GM10847 (cell line): Measurements from ENCODE around the gene ZNF581.

Experiments used
- POLR2A ChIP-seq: IDR thresholded peaks from 2 replicates; pipeline ENCODE4 v1.6.1; 2011; ENCODE audit not compliant: insufficient read length; ENCODE audit errors: extremely low read depth

Gene ZNF581

DNA sequence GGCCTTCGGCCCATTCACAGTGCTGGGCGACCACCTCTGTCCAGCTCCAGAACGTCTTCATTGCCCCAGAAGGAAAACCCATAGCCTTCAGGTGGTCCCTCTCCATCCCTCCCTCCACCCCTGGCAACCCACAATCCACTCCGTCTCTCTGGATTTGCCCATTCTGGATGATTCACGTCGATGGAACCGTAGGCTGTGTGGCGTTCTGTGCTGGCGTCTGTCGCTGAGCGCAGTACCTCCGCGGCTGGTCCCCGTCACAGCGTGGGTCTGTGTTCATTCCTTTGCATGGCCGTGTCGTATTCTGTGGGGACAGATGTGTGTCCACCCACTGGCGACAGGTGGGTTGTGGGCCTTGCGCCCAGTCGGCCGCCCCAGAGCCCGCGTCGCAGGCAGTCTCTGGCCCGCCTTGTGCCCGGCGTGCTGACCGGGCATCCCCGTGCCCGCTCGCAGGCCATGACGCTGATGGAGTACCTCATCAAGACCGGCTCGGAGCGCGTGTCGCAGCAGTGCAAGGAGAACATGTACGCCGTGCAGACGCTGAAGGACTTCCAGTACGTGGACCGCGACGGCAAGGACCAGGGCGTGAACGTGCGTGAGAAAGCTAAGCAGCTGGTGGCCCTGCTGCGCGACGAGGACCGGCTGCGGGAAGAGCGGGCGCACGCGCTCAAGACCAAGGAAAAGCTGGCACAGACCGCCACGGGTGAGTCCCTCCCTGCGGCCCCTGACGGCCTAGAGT is 41.7 kb downstream of the ZNF581 start:
- TF ChIP-seq POLR2A: no peak

DNA sequence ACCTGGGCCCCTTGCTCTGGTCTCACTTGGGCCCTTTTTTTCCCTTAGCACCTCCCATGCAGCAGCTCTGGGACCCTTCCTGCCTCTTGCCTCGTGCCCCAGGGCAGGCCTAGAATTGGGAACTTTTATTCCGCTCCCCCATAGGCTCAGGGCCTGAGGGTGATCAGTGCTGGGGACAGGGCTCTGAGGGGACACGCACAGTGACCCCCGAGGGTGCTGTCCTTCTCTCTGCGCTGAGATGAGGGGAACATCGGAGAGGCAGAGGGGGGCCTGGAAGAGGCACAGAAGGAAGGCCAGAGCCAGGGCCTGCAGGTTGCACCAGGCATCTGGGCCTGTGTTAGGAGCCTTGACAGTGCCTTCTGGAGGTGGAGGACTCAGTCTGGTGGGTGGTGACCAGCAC is 42.3 kb downstream of the ZNF581 start:
- TF ChIP-seq POLR2A: no peak

DNA sequence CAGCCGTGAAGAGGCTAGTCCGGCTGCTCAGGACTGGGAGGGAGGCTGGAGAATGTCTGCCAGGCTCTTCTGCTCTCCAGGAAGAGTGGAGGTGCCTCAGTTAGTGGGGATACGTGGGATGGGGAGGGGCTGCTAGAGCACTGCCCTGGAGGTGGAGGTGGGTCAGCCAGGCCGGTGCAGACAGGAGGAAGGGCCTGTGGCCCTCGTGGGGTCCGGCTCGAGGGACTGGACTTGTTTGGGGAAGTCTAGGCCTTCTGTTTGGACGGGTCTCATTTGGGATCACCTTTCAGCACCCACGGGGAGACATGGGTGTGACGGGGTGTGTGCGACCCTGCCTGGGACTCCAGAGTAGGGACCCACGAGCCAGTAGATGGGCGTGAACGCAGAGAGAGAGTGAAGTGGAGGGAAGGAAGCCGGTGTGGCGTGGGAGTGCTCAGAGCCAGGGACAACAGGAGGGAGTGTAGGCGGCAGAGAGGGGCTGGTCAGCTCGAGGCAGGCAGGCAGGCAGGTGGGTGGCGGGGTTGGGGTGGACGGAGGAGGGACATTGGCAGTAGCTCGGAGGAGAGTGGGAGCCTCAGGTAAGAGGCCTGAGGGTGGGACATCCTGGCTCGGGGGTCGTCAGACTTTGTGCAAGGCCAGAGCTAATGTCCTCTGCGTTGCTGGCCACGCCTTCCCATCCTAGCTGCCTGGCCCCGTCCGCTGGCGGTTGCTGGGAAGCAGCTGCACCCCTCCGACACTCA is 43.0 kb downstream of the ZNF581 start:
- no peak for TF ChIP-seq POLR2A

DNA sequence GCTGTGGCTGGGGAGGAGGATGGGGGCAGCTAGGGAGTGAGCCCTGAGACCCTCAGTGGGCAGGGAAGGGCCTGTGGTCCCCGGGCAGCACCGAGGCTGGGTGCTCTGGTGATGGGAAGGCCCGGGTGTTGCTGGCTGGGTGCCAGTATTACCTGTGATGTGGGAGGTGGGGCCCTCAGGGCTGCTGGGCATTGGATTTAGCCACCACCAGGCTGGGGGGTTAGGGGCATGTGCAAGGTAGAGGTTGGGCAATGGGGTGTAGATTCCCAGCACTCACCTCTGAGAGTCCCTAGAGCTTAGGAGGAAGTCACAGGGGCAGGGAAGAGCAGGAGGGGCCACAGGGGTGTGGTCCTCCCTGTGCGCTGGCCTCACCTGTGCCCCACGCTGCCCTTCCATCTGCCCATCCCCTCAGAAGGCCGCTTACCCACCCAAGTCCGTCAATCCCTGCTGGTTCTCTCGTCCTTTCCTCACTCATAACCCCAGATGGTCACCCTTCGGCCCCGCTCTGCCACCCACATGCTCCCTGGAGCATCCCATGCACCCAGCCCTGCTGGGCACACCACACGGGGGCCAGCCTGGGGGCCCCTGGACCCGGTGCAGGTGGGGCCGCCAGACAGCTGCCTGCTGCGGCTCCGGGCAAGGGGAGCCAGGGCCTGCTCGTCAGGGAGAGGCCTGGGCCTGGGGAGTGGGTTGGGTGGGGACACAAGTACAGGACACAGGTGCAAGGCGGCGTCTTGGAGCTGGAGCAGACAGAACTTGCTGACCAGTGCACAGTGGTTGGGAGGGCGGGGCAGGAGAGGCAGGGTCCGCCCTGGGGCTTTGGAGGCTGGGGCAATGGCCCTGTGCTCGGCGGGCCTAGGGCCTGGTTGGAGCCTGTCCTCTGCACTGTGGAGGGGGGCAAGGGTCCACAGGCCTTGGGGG is 44.1 kb downstream of the ZNF581 start:
- no peak for TF ChIP-seq POLR2A

DNA sequence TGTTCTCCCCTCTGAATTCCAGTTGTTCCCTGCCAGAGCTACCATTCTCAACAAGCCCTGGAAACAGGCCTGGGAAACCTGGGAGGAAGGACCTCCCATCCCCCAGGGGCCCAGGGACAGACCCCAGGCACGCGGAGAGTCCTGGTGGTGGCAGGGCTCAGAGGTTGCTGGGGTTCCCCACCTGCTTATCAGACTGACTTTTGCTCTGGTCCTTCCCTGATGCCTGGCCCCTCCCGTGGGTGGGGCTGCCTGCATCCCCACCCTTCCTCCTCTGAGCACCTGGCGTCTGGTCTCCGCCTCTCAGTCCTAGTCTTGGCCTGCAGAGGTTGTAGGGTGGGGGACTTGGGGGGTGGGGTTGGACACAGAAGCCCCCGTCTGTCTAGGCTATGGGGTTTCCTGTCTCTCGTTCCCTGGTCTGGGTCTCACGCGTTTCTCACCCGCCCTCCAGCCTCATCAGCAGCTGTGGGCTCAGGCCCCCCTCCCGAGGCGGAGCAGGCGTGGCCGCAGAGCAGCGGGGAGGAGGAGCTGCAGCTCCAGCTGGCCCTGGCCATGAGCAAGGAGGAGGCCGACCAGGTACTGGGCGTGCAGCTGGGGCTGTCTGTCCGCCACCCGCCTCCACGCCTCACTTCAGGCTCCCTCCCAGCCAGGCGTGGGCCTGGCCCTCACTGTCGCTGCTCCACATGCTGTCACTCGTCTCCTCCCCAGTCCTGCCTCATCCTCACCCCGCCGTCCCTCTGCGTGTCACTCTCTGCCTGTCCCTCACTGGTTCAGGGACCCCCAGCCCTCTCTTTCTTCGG is 45.2 kb downstream of the ZNF581 start:
- no peak for TF ChIP-seq POLR2A

DNA sequence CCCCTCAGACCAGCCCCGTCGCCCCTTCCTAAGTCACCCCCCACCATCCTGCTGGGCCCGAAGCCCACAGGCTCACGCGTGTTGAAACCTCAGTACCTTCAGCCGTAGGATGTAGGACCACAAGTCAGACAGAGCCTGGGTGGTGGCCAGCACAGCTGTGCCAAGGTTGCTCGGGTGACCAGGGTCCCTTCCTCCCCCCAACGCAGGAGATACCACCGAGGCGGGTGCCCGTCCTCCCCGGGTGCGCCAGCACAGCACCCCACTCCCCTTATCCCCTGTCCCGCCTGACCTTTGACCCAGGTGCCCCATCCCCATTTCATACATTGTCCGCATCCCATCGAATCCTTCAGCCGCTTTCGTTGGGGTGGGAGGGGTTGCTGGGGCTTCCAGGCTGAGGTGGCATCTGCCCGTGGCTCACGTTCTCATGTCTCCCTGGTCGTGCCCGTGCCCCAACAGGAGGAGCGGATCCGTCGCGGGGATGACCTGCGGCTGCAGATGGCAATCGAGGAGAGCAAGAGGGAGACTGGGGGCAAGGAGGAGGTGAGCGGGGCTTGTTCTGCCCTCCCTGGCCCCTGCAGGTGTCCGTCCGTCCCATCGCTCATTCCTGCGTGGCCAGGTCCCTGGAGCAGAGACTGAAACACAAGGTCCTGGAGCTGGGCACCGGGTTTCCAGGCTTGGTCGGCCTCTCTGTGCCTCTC is 46.1 kb downstream of the ZNF581 start:
- TF ChIP-seq POLR2A: no peak

DNA sequence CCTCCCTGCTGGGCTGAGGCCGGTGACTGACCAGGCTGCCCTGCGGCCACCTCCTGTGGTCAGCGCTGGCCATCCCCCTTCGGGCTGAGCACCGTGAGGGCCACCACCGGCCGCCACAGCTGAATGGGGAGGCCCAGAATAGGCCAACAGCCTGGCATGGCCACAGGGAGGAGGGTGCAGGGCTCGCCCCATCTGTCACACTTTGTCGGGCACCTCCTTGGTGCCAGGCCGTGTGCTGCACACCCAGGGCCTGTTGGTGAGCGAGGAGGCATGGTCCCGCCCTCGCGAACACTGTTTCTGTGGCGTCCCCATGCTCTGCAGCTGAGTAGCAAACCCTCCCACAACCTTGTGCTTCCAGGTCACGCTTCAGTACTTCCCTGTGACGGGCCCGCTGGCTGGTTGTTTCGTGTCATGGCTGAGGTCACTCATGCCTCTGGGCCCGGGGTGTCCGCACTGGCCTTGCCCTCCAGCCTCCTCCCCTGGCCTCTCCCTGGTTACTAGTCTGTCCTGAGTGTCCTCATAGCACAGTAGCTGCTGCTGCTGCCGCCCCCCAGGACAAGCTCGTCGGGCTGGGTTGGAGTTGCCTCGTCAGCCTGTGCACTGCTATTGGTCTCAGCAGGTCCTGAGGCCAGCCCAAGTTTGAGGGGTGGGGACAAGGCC is 46.8 kb downstream of the ZNF581 start:
- TF ChIP-seq POLR2A: no peak

DNA sequence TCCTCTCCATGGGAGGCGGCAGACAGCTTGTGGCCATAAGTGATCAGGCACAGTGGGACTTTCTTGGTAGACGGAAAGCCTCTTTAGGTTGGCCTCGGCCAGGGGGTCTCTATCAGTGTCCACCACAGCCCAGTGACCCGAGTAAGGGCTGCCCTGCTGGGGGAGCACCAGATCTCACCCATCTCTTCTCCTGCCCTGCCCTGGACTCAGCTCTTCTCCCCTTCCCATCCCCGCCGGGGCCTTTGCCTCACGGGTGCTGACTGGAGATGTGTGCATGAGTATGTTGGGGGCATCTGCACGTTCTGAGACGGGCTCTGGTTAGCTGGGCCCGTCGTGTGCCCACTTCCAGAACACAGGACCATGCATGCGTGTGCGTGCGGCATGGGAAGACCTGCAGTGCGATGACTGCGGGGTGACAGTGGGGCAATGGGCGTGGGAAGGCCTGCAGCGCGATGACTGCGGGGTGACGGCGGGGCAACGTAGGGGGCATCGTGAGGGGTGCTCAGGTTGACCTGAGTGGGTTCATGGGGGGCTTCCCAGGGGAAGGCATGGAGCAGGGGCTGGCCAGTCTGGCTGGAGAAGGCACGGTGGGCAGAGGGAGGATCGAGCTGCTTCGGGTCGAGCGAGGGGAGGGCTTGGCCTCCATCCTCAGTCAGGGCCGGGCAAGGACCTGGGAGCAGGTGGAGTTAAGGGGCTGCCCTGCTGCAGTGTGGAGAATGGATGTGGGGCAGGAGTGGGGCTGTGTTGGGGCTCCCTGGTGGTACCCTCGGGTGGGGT is 47.5 kb downstream of the ZNF581 start:
- TF ChIP-seq POLR2A: no peak

DNA sequence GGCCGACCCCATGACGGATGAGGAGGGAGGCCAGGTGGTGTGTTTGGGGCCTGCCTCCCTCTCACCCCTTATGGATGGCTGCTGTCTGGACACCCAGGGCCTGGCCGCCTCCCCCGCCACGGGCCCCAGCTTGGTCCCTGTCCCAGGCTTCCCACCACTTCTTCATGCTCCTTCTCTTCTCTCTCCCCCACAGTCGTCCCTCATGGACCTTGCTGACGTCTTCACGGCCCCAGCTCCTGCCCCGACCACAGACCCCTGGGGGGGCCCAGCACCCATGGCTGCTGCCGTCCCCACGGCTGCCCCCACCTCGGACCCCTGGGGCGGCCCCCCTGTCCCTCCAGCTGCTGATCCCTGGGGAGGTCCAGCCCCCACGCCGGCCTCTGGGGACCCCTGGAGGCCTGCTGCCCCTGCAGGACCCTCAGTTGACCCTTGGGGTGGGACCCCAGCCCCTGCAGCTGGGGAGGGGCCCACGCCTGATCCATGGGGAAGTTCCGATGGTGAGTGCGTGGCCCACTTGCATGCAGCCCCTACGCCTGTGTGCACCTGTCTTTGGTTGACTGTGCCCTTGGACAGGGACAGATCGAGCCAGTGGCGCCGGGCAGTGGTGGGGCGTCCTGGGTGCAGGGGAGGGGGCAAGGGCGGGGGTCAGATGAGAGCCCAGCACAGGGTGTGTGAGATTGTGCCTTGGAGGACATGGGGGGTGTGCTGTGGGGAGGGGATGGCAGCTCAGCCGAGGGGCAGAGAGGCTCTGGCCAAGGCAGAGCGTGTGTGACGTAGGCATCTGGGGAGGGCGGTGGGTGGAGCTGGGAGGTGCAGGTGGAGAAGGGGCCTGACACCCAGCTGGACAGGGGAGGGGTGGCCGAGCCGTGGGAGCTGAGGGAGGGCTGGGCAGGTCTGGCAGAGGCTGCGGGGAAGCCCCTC is 48.4 kb downstream of the ZNF581 start:
- TF ChIP-seq POLR2A: no peak

DNA sequence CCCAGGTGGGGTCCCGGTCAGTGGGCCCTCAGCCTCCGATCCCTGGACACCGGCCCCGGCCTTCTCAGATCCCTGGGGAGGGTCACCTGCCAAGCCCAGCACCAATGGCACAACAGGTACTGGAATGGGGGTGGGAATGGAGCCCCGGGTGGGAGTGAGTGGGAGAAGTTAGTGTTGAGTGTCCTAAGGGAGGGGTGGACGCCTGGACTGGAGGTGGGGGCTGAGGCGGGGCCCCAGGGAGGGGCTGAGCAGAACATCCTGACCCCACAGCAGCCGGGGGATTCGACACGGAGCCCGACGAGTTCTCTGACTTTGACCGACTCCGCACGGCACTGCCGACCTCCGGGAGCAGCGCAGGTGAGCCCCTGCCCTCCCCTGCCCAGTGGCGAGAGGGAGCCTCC is 49.2 kb downstream of the ZNF581 start:
- no peak for TF ChIP-seq POLR2A

DNA sequence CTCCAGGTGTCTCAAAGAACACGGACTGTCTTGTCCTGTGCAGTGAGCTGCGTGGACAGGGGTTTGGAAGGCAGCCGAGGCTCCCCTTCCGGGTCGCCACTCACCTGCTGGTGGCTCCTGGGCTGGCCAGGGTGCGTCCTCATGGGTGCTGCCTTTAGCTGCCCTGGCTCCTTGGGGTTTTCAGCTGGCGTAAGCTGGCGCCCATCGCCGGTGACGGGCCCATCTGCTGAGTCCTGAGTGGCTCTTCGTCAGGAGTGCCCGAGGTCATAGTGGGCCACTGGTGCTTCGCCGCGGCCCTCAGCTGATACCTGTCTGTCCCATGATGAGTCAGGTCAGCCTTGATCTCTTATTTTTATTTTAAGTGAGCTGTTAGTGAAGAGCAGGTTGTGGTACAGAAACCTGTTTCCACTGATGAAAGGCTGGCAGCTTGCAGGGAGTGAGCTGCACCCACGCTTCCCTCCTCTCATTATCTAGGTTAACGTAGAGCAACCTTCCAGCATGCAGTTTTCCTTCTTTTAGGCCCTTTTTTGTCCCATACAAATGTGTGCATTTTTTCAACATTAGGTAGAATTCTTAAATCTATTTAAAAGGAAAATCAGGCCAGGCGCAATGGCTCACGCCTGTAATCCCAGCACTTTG is 50.0 kb downstream of the ZNF581 start:
- TF ChIP-seq POLR2A: no peak
